K562 (cell line): ENCODE measurements around the gene TFPI.

ENCODE experiments used
- EZH2 ChIP-seq: IDR thresholded peaks from 2 replicates; pipeline ENCODE4 v1.6.1; 2012; ENCODE audit warnings: low read depth, mild to moderate bottlenecking, inconsistent platforms, low read length, borderline replicate concordance
- FOXK2 ChIP-seq, 2 experiments: fragments of 450-650 bp; IDR thresholded peaks in 1 of 2; conservative IDR thresholded peaks in 1 of 2; 2 replicates each; pipeline ENCODE4 v1.6.1; 2016; ENCODE audit warnings: low read depth in 2 of 2, mild to moderate bottlenecking in 1 of 2
- MED1 ChIP-seq: sonication (generic); formaldehyde crosslinking; IDR thresholded peaks from 2 replicates; pipeline ENCODE4 v1.8.1; 2023; ENCODE audit warnings: missing genetic modification reagents, borderline replicate concordance
- NRF1 ChIP-seq, 2 experiments: fragments of 450-650 bp; IDR thresholded peaks in 1 of 2; conservative IDR thresholded peaks in 1 of 2; 2 replicates each; pipeline ENCODE4 v1.6.1; 2014; ENCODE audit warnings: mild to moderate bottlenecking in 2 of 2
- POLR2AphosphoS5 ChIP-seq: IDR thresholded peaks from 2 replicates; pipeline ENCODE4 v1.6.1; 2011; ENCODE audit warnings: mild to moderate bottlenecking, low read depth, low read length, moderate library complexity; ENCODE audit not compliant: control insufficient read depth, insufficient read depth
- RAD21 ChIP-seq, 2 experiments: fragments of 250-450 bp in 1 of 2; fragments of 450-650 bp in 1 of 2; sonication (Bioruptor Pico) in 1 of 2; formaldehyde crosslinking in 1 of 2; IDR thresholded peaks in 1 of 2; conservative IDR thresholded peaks in 1 of 2; 2 replicates each; pipeline versions ENCODE4 v1.4.0 to v1.8.0; 2020 to 2022; ENCODE audit warnings: mild to moderate bottlenecking in 2 of 2, moderate library complexity in 1 of 2
- ZNF12 ChIP-seq: sonication (generic); formaldehyde crosslinking; IDR thresholded peaks from 2 replicates; pipeline ENCODE4 v1.4.0; 2020; ENCODE audit warnings: mild to moderate bottlenecking, missing genetic modification reagents
- TF ChIP-seq, protein P1 (sequence below), 3 experiments: IDR thresholded peaks in 2 of 3; conservative IDR thresholded peaks in 1 of 3; 2 replicates each; pipeline ENCODE4 v1.5.1; 2011 to 2012; ENCODE audit warnings: low read length in 3 of 3, mild to moderate bottlenecking in 3 of 3, control low read depth in 2 of 3, improper control_type of control experiment in 1 of 3, inconsistent platforms in 1 of 3, low read depth in 1 of 3, mixed read lengths in 1 of 3, moderate library complexity in 1 of 3; ENCODE audit not compliant: insufficient read depth in 2 of 3
- TF ChIP-seq, protein P2 (sequence below): sonication (generic); formaldehyde crosslinking; IDR thresholded peaks from 2 replicates; pipeline ENCODE4 v1.8.0; 2023; ENCODE audit warnings: mild to moderate bottlenecking, missing genetic modification reagents

DNA sequence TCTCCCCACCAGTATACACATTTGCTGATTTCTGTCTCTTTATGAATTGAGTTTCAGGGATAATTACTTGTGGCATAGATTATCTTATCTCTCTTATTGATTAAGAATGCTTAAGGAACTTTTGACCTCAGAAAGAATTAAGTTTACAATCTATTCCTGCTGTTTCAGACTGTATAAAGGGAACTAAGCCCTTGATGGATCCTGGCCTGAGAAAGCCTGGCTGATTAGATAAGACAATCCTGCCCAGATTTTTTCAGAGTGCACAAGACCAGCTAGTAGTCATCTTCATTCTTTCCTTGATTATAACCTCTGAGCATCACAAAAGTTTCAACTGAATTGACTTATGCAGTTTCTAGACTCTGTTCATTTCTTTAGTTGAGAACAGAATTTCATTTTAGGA is 22.7 kb upstream of the TFPI start:
- TF ChIP-seq, protein P1, sequence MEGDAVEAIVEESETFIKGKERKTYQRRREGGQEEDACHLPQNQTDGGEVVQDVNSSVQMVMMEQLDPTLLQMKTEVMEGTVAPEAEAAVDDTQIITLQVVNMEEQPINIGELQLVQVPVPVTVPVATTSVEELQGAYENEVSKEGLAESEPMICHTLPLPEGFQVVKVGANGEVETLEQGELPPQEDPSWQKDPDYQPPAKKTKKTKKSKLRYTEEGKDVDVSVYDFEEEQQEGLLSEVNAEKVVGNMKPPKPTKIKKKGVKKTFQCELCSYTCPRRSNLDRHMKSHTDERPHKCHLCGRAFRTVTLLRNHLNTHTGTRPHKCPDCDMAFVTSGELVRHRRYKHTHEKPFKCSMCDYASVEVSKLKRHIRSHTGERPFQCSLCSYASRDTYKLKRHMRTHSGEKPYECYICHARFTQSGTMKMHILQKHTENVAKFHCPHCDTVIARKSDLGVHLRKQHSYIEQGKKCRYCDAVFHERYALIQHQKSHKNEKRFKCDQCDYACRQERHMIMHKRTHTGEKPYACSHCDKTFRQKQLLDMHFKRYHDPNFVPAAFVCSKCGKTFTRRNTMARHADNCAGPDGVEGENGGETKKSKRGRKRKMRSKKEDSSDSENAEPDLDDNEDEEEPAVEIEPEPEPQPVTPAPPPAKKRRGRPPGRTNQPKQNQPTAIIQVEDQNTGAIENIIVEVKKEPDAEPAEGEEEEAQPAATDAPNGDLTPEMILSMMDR (IDR thresholded peaks at IDR 0.05 in 2 of 3, conservative IDR thresholded peaks at IDR 0.05 in 1 of 3; ENCODE audit: insufficient read depth in 2 of 3, low read depth in 1 of 3, low read length in 3 of 3): no peak
- TF ChIP-seq NRF1 (conservative IDR thresholded peaks at IDR 0.05 in 1 of 2, IDR thresholded peaks at IDR 0.05 in 1 of 2) (no peak), EZH2 (no peak), RAD21 (CRISPR knock-in tag; conservative IDR thresholded peaks at IDR 0.05 in 1 of 2, IDR thresholded peaks at IDR 0.05 in 1 of 2) (no peak), MED1 (no peak), FOXK2 (conservative IDR thresholded peaks at IDR 0.05 in 1 of 2, IDR thresholded peaks at IDR 0.05 in 1 of 2; ENCODE audit: low read depth in 2 of 2) (no peak), POLR2AphosphoS5 (no peak), ZNF12 (no peak)
- TF ChIP-seq, protein P2, sequence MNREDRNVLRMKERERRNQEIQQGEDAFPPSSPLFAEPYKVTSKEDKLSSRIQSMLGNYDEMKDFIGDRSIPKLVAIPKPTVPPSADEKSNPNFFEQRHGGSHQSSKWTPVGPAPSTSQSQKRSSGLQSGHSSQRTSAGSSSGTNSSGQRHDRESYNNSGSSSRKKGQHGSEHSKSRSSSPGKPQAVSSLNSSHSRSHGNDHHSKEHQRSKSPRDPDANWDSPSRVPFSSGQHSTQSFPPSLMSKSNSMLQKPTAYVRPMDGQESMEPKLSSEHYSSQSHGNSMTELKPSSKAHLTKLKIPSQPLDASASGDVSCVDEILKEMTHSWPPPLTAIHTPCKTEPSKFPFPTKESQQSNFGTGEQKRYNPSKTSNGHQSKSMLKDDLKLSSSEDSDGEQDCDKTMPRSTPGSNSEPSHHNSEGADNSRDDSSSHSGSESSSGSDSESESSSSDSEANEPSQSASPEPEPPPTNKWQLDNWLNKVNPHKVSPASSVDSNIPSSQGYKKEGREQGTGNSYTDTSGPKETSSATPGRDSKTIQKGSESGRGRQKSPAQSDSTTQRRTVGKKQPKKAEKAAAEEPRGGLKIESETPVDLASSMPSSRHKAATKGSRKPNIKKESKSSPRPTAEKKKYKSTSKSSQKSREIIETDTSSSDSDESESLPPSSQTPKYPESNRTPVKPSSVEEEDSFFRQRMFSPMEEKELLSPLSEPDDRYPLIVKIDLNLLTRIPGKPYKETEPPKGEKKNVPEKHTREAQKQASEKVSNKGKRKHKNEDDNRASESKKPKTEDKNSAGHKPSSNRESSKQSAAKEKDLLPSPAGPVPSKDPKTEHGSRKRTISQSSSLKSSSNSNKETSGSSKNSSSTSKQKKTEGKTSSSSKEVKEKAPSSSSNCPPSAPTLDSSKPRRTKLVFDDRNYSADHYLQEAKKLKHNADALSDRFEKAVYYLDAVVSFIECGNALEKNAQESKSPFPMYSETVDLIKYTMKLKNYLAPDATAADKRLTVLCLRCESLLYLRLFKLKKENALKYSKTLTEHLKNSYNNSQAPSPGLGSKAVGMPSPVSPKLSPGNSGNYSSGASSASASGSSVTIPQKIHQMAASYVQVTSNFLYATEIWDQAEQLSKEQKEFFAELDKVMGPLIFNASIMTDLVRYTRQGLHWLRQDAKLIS: no peak
